NCI-H2196 treated with DMSO at 0.1 percent for 48 hours (cell line): ENCODE measurements around the gene NTN1.

Source experiments
- DNase-seq: peaks from one replicate; lab custom pipeline; 2025; ENCODE audit not compliant: unreplicated experiment; lab: John Stamatoyannopoulos, UW

Gene NTN1

DNA sequence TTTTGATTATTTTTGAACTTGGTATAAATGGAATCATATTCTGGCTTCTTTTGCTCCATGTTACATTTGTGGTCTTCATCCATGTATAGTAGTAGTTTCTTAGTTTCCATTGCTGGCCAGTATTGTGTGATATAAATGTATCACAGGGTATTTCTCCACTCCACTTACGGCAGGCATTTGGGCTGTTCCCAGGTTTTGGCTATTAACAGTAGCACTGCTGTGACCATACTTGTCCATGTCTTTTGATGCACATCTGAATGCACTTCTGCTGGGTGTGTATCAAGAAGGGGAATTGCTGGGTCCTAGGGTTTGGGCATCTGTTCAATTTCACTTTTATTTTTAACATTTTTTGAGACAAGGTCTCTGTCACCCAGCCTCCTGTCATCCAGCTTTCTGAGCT, 13.9 kb downstream of the NTN1 start:
- DNase-seq = no peak

DNA sequence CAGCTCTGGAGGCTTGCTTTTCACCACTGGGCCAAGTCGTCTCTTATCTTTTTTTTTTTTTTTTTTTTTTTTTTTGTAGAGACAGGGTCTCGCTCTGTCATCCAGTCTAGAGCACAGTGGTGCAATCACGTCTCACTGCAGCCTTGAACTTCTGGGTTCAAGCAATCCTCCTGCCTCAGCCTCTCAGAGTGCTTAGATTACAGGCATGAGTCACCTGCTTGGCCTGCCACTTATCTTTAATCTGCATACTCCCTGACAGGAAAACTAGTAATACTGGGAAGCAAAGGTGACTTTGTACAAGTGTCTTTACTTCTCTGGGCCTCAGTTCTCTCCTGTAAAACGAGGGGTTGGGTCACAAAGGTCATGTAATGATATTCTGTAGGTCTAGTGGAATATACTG, 15.0 kb downstream of the NTN1 start:
- no peak for DNase-seq

DNA sequence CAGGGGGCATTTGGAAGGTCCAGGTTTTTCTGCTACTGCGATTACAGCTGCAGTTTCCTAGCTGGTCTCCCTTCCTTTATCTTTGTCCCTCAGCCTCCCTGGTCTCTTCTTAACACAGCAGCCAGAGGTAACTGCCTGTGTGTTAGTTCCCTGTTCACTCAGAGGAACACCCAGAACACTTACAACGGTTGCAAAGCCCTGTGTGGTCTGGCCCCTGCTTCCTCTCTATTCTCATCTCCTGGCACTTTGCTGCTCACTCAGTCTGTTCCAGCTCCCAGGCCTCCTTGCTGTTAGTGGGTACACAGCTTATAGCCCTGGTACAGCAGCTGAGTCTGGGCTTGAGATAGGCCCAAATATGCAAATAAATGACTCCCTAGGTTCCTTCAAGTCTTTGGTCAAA, 16.4 kb downstream of the NTN1 start:
- no peak for DNase-seq

DNA sequence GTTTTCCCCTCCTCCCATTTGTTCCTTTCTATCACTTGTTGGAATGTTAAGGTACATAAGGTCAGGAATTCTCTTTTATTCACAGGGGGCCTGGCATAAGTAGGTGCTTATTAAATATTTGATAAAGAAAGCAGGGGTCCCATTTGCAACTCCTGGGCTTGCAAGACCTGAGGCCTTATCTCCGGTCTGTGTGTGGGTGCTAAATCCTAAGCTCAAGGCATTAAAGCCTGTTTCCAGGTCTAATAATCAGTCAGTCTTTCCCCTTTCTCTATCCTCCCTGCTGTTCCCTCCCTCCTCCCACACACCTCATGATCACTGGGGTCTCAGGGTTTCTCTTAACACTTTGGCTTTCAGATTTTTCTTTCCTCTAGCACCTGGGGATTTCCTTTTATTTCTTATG, 17.1 kb downstream of the NTN1 start:
- DNase-seq = no peak

GRCh38 chr17:9044772-9045463, 23.6 kb downstream of the NTN1 start:
- DNase-seq = no peak

DNA sequence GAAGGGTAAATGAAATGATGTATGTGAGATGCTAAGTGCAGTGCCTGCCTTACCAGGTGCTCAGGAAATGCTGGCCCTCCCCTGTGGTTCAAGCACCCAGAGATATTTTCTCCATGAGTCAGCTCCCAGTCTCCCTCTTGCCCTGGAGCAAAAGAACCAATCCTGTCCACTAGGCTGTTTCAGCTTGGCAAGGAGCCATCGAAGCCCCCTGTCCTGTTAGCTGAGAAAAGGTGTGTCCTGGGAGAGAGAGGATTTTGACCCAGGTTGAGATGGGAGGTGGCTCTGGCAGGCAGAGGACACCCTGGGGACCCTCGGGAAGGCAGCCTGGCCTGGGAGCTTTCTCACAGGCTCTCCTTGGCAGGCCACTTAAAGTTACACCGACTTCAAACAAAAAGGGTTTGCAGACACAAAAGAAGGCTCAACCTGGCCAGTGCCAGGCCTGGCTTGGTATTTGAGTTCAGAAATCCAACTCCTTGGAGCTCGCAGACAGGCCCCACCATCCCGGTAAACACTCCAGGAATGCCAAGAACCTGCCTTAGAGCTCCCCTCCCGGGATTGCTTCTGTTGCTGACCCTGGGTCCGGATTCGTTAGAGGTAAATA, 29.6 kb downstream of the NTN1 start:
- DNase-seq = no peak

- no peak for DNase-seq
These were observed 30.3 kb downstream of the NTN1 start for GRCh38 chr17:9051561-9051960.

- no peak for DNase-seq
These were observed 31.6 kb downstream of the NTN1 start for GRCh38 chr17:9052921-9053320.

GRCh38 chr17:9053406-9053805, 32.1 kb downstream of the NTN1 start:
- no peak for DNase-seq

DNA sequence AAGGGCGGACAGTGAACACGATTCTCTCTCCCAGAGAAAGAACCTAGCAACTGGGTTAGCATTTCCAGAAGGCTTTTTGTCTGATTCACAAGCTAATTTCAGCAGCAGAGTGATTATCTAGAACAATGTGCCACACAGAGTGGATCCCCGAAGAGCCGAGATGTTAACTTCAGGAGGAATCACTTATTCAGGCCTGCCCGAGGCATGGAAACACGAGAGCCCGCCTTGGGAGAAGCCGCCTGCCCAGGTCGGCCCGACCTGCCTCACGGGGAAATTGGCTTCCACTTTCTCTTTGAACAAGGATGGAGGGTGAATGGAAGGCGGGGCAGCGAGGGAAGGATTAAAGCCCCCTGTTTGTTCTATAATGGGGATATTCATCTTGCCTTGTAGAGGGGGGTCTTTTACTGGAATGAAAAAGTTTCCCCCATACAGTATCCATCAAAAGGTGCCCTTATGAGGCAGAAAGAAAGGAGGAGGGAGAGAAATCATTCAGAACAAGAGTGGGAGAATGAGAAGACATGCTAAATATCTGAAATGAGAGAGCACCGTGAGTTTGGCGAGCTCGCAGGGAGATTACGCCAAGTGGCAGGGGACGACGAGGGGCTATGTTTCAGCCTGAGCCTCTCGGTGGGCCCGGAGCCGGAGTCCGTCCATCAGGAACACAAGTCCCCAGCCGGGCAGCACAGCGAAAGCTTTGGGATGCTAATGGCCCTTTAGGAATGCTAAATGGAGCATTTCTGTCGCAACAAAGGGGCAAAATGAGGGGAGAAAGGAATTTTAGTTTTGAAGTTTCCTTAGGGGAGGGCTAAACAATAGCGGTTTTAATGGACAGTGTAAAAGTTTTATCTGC, 33.0 kb downstream of the NTN1 start:
- no peak for DNase-seq

DNA sequence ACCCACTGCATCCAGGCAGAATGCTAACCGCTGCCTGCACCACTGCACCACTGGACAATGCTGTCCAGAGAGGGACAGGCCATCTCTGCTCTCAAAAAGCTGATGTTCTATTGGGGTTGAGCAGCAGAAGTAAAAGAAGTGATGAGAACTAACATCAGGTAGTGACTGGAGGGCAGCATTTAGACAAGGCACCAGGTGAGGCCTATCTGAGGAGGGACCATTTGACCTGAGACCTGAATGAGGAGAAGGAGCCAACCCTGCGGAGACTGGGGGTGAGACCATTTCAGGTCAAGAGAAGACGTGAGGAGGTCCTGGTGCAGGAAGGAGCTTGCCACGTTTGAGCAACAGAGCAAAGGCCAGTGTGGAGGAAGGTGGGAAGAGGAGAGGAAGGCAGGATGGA, 34.0 kb downstream of the NTN1 start:
- DNase-seq = no peak

DNA sequence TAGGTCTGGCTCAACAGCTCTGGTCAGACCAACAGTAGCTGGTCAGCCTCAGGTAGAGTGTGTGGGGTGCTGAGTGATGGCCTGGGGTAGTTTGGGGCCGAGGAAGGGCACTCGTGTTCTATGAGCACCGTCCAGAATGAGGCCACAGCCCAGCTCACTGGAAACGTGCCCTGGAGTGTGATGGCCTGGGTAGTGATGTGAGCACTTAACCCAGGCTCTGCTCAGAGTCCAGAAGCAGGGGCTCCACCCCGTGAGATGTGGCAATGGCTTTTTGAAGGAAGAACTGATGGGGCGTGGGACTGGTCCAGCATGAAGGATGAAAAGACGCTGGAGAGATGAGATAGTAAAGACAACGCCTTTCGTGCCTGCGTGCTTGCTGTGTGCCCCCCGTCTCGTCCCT, 35.3 kb downstream of the NTN1 start:
- DNase-seq = no peak

DNA sequence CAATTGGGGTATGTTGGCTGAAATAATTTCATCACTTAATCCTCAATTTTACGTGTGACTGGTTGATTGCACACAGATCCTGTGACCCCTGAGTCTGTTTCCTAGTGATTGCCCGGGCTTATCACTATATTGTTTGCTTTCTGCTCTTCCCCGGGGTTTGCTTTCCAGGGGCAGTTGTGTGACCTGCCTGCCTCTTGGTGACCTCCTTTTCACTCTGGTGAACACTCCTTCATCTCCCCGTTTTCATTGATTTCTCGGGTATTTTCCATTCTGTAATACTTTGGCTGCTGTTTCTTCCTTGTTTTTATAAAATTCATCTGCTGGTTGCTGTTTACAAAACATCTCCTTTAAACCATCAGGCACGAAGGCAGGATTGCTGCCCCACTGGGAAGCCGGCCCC, 36.0 kb downstream of the NTN1 start:
- DNase-seq = no peak

GRCh38 chr17:9062399-9062902, 41.1 kb downstream of the NTN1 start:
- no peak for DNase-seq

- no peak for DNase-seq
These were observed 43.1 kb downstream of the NTN1 start for GRCh38 chr17:9064311-9064834.

DNA sequence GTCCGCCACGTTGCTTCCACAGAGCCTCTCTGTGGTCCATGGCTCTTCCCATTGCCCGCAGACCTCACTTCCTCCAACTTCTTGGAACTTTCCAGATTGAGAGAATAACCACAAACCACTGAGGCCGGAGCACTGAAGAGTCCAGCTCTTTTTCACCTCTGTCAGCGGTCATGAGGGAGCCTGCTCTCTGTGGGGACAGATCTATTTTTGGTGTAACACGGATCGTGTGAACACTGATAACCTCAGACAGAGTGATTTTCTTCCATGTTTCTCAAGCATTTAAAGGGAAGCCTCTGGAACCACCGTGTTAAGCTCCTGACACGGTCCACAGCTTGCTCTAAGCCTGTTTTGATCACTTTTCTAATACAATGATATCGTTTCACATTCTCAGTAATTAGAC, 49.7 kb downstream of the NTN1 start:
- no peak for DNase-seq

DNA sequence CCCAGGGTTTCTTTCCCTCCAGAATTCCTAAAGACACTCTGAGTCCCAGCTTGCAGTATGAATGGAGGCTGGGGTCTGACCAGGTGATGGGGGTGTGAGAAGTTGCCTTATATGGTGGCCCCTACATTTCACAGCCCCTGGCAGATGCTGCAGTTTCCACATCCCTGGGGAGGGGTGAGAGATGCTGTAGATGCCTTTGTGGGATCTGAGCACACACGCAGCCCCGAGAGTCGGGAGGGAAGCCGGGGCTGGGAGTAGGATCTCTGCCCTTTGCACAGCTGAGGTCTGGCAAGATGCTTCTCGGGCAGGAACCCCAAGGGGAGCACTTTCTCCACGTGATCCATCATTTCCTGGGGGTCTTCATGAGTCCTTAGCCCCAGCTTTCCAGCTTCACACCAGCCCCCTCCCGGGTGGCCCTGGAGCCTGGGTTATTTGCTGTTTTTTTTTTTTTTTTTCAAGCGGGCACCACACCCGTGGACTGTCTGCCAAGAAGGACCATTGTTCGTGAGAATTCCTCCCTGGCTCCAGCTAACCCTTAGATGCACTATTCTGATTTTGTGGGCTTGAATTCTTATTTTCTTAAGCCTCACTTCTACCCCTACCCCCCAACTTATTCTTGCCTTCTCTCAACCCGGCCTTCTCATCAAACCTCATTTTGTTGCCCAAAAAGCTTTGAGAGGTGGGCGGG, 50.6 kb downstream of the NTN1 start:
- no peak for DNase-seq

- DNase-seq = no peak
These were observed 51.5 kb downstream of the NTN1 start for GRCh38 chr17:9072696-9073339.

- no peak for DNase-seq
These were observed 52.8 kb downstream of the NTN1 start for GRCh38 chr17:9074131-9074530.

GRCh38 chr17:9079461-9080103, 58.3 kb downstream of the NTN1 start:
- no peak for DNase-seq
